ENCODE results near the gene THAP6.
A peak's percentile ranks its signal among the peaks of the same experiment; 100 is the strongest.
"Not testable (repeated sequence)": the region's sequence is repeated elsewhere in the genome, so short reads cannot be mapped to it uniquely, and the experiment has no call there.

Gene THAP6
- total RNA-seq, result 19.6 to 24.3 reads per million in 2 experiments

- DNase-seq (ENCODE audit: low read depth), result peak; percentile 91
Measured at GRCh38 chr4:75514131-75514948, at the start of gene THAP6, which contains the start of gene RCHY1. TSS of gene THAP6 (plus strand) at chr4:75514473. CDS start at chr4:75515453, 980 bp downstream. TSS of gene RCHY1 (minus strand) at chr4:75514403. CDS start at chr4:75514286, 117 bp downstream.

- no peak for DNase-seq (ENCODE audit: low read depth)
Measured at GRCh38 chr4:75469896-75470295, 44.4 kb upstream of the THAP6 start.

GRCh38 chr4:75470738-75471137, 43.5 kb upstream of the THAP6 start:
- no peak for DNase-seq (ENCODE audit: low read depth)

DNA sequence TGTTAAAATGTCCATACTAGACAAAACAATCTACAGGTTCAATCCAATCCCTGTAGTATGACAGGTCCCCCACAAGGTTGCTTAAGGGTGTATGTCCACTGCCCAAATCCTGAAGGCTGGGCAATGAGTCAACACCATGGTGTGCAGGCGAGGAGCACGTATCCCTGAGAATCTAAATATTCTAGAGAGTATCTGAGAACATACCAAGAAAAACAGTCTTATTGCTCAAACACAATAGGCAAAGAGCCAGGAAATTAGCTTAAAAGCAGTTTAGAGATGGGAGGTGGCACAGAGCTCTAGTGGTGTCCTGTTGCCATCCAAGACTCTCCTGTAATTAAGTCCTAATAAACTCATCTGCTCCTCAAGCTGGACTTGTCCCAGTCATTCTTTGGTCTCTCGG, 37.1 kb upstream of the THAP6 start:
- DNase-seq (ENCODE audit: low read depth), result no peak

GRCh38 chr4:75484190-75484589, 30.1 kb upstream of the THAP6 start:
- no peak for DNase-seq (ENCODE audit: low read depth)

GRCh38 chr4:75490155-75490554, 24.1 kb upstream of the THAP6 start:
- no peak for DNase-seq (ENCODE audit: low read depth)

DNA sequence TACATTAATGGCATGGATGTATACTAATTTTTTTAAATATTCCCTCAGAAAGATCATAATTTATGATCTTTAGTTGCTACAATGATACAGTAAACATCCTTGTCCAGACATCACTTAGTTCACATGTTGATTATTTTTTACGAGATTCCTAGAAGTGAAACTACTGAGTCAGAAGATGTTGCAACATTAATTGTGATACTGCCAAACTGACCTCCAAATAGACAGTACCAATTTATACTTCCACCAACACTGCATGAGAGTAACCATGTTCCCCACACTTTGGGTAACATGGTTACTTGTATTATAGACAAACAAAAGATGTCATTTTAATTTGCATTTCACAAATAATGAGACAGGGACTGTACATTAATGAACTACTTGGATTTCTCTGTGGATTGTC, 19.7 kb upstream of the THAP6 start:
- no peak for DNase-seq (ENCODE audit: low read depth)

DNA sequence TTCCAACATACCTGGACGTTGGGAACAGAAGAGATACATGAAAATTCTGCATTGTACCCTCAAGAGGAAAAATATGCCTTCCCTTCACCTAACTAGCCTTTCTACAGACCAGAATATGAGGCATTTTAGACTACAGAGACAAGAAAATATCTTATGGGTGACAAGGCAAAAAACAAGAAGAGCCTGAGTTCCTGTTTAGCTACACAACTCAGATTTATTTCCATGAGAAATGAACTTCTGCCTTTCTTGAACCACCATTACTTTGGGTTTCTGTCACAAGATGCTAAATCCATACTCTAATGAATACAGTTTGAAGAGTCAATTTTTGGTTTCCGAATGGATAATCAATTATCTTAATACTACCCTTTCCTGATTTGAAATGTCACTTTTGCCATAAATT, 18.8 kb upstream of the THAP6 start:
- DNase-seq (ENCODE audit: low read depth), result no peak

DNA sequence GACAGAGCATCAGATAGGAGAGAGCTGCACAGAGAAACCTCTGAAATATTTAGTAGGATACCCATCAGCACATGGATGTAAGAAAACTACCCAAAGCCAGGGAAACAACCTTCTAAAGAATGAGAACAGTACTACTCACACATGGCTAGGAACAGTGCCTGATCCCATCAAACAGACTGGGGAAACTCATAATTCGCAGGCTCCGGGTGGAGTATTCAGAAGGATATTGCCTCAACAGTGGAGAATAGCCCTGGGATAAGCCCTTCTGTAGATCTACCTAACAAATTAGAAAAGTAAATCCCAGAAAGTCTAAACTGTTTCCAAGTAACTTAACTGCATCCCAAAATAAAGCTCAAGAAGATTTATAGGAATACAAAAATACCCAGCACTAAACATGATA, 17.9 kb upstream of the THAP6 start:
- DNase-seq (ENCODE audit: low read depth), result no peak

- no peak for DNase-seq (ENCODE audit: low read depth)
Measured at GRCh38 chr4:75497133-75497532, 17.1 kb upstream of the THAP6 start.

DNA sequence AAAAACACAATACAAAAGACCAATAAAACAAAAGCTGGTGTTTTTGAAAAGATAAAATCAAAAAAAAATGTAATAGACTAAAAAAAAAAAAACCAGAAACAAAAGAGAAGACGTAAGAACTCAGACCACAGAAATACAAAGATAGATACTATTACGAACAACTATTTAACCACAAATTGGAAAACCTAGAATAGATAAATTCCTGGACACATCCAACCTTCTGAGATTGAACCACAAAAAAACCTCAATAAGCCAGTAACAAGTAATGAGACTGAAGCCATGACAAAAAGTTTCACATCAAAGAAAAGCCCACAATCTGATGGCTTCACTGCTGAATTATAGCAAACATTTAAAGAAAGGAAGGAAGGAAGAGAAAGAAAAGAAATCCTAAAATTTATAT, 16.2 kb upstream of the THAP6 start:
- no peak for DNase-seq (ENCODE audit: low read depth)

GRCh38 chr4:75499900-75500299, 14.4 kb upstream of the THAP6 start:
- no peak for DNase-seq (ENCODE audit: low read depth)

DNA sequence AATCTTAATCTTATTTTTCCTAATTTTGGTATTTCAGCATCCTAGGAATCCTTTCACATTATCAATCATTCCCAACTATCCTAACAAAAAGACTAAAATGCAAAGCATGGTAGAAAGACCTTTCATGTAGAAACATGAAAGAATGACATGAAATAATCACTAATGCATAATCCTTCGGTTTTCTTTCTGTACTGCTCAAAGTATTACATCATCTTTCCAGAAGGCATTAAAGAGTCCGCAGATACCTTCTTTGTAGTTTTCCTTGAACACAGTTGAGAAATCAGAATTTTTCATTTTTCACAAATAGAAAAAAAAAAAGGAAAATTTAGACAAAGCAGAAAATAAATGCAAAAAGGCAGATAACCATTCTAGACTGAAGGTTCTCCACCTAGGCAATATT, 11.6 kb upstream of the THAP6 start:
- no peak for DNase-seq (ENCODE audit: low read depth)

GRCh38 chr4:75505630-75506029, 8.6 kb upstream of the THAP6 start:
- DNase-seq (ENCODE audit: low read depth), result no peak

DNA sequence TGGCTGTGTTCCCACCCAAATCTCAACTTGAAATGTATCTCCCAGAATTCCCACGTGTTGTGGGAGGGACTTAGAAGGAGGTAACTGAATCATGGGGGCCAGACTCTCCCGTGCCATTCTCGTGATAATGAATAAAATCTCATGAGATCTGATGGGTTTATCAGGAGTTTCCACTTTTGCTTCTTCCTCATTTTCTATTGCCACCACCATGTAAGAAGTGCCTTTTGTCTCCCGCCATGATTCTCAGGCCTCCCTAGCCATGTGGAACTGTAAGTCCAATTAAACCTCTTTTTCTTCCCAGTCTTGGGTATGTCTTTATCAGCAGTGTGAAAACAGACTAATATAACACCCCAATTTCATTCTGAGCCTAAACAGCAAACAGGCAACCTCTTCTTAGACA, 4.7 kb upstream of the THAP6 start:
- not testable (repeated sequence) for DNase-seq (ENCODE audit: low read depth)

GRCh38 chr4:75511841-75512240, 2.4 kb upstream of the THAP6 start:
- no peak for DNase-seq (ENCODE audit: low read depth)

GRCh38 chr4:75512386-75513211, 1.7 kb upstream of the THAP6 start:
- no peak for DNase-seq (ENCODE audit: low read depth)

DNA sequence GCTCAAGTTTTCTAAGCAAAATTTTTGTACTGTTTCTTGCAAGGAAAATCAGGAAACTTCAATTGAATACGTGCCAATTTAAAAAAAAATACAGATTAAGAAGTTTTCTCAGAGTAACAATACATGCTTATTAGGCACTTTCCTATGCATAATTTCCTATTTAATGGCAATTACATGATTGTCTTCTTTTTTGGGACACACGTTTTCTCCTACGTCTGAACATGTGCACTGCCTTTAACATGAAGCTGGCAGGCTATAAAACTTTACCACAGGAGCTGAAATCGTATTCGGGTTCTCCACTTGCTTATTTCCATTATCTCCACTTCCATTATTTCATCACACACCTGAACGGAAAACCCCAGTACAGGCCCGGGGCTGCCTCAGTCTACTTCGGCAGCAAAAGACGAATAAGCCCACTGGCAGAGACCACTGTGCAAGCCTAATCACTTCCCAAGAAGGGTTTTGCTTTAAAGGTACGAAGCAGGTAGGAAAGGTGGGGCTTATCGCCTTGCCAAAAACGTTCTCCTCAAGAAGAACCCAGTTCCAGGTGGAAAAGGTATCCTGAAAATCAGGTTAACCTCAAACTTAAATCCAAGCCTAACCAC, 645 bp upstream of the THAP6 start:
- no peak for DNase-seq (ENCODE audit: low read depth)

DNA sequence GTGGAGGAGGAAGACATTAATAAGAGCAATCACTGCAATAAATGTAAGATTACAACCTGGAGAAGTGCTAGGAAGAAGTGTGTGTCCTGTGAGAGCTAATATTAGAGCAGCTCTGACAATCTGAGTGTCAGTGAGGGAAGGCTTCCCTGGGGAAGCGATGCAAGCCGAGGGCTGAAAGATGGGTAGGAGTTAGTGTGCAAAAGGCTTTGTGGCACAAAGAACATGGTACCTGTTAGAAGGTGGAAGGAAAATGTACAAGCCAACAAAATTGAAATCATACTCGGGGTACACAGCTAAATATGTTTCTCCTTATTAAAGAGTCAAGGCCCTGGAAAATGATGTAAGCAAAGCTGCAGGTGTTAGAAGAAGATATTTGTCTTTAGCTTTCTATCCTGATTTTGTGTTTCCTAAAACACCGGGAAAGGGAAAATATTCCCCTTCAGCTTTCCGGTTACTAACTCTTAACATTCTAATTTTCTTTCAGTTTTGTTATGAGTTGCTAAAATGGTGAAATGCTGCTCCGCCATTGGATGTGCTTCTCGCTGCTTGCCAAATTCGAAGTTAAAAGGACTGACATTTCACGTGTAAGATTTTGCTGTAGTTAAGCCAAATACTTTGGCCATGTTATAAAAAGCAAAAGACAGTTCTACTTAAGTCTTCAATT, 808 bp downstream of the THAP6 start:
- DNase-seq (ENCODE audit: low read depth), result no peak

GRCh38 chr4:75516144-75516543, 1.9 kb downstream of the THAP6 start:
- no peak for DNase-seq (ENCODE audit: low read depth)

DNA sequence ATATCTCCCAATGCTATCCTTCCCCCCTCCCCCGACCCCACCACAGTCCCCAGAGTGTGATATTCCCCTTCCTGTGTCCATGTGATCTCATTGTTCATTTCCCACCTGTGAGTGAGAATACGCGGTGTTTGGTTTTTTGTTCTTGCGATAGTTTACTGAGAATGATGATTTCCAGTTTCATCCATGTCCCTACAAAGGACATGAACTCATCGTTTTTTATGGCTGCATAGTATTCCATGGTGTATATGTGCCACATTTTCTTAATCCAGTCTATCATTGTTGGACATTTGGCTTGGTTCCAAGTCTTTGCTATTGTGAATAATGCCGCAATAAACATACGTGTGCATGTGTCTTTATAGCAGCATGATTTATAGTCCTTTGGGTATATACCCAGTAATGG, 5.2 kb downstream of the THAP6 start:
- DNase-seq (ENCODE audit: low read depth), result not testable (repeated sequence)

DNA sequence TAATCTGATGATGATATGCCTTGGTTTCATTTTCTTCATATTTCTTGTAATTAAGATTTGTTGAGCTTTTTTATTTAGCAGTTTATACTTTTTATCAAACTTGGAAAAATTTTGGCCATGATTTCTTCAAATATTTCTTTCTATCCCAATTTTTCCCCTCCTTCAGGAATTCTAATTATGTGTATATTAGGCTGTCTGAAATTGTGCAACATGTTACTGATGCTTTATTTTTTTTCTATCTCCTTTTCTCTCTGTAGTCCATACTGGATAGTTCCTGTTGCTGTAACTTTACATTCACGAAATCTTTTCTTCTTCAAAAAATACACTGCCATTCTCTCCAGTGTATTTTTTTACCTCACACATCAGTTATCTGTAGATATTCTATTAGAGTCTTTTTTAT, 10.8 kb downstream of the THAP6 start:
- DNase-seq (ENCODE audit: low read depth), result no peak
